Stomach smooth muscle (tissue), 2 donors: ENCODE results near the gene AP1G2.
"Not testable (repeated sequence)": the region's sequence is repeated elsewhere in the genome, so short reads cannot be mapped to it uniquely, and the experiment has no call there.

Experiments
- H3K27ac ChIP-seq: one replicate; pipeline ENCODE4 v1.7.0; 2013; ENCODE audit warnings: mild to moderate bottlenecking, low read length, inconsistent platforms
- H3K27me3 ChIP-seq, 2 donors: one replicate each; pipeline ENCODE4 v1.7.0; 2013; ENCODE audit warnings: low read length in 2 of 2; ENCODE audit not compliant: insufficient read depth in 2 of 2, control insufficient read depth in 1 of 2
- H3K36me3 ChIP-seq, 2 donors: one replicate each; pipeline ENCODE4 v1.7.0; 2013; ENCODE audit warnings: low read length in 2 of 2; ENCODE audit not compliant: control insufficient read depth in 2 of 2, insufficient read depth in 2 of 2
- H3K4me1 ChIP-seq: one replicate; pipeline ENCODE4 v1.7.0; 2013; ENCODE audit warnings: low read length; ENCODE audit not compliant: control insufficient read depth, insufficient read depth
- H3K4me3 ChIP-seq, 2 donors: one replicate each; pipeline ENCODE4 v1.7.0; 2013; ENCODE audit warnings: low read length in 2 of 2
- H3K9ac ChIP-seq, 2 donors: one replicate each; pipeline ENCODE4 v1.7.0; 2013; ENCODE audit warnings: low read length in 2 of 2, mild to moderate bottlenecking in 1 of 2
- H3K9me3 ChIP-seq, 2 donors: one replicate each; pipeline ENCODE4 v1.7.0; 2013; ENCODE audit warnings: low read length in 2 of 2; ENCODE audit not compliant: control insufficient read depth in 2 of 2
- donor health status: healthy.
- donor health status: Pancreatic carcinoma.

AP1G2 gene

DNA sequence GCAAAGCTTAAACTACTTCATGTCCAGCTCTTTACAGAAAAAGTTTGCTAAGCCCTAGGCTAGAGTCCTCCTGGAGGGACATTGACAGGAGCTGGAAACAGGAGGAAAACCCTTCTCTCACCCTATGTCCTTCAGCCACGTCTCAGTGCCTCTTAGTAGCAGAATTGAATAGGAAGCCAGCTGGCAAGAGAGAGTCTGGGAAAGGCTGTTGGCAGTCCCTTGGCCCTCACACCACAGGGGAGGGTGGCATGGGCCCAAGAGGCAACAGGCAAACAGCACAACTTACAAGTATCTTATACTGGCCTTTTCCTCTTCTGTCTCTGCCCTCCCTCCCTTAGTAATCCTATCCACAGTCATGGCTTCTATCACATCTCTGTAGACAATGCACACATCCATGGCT, 40.9 kb upstream of the AP1G2 start:
- H3K4me3 ChIP-seq, result no peak overlapping the region
- no peak overlapping the region for H3K27ac ChIP-seq
- no peaks in the 10 kb centered on the region for H3K4me1 ChIP-seq
- H3K36me3 ChIP-seq, result no peaks in the 10 kb centered on the region
- H3K27me3 ChIP-seq, result peaks cover 0 to 9% of the 10 kb centered on the region in 2 donors
- H3K9me3 ChIP-seq, result no peaks in the 10 kb centered on the region
- no peak overlapping the region for H3K9ac ChIP-seq

DNA sequence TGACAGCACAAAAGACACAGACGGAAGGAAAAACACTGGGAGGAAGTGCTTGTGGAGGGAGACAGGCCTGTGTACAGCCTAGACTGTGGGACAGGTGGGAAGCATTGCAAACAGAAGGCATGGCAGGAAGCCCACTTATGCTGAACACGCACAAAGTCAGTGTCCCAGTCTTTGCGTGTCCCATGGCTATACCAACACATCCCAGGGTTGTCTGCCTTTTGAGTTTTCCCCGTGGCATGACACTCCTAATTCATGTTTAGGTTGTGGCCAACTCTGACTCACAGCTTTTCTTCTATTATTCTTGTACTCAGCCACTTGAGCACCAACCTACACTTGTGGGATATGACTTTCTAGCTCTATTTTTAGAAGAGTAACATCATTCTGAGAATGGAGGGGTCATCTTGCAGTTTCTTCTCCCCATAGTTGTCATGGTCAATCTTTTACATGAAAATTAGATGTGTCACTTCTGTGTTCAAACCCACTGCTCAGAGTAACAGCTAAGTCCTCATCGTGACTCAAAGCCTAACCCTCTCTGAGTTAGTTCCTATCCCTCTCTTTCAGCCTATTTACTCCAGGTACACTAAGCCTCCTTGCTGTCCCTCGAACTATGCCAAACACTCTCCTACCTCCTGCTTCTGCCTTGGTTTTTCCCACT, 38.5 kb upstream of the AP1G2 start:
- H3K27ac ChIP-seq, result no peak overlapping the region
- no peaks in the 10 kb centered on the region for H3K9me3 ChIP-seq
- no peaks in the 10 kb centered on the region for H3K36me3 ChIP-seq
- H3K4me3 ChIP-seq, result no peak overlapping the region
- H3K9ac ChIP-seq, result no peak overlapping the region
- peaks cover 0 to 6% of the 10 kb centered on the region in 2 donors for H3K27me3 ChIP-seq
- H3K4me1 ChIP-seq, result no peaks in the 10 kb centered on the region

DNA sequence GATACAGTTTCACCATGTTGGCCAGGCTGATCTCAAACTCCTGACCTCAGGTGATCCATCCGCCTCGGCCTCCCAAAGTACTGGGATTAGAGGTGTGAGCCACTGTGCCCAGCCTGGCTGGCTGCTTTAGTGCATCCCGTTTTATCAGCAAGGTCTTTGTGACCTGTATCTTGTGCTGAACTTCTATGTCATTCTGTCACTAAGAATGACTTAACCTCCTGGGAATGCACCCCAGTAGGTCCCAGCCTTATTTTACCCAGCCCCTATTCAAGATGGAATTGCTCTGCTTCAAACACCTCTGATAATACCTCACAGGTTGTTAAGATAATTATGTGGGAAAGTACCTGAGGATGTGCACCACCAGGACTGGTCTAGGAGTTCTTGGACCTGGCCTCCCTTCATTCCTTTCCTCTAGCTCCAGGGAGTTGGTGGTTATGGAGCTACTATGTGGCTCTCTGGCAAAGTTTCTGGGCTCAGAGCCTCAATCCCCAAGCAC, 37.1 kb upstream of the AP1G2 start:
- no peak overlapping the region for H3K9ac ChIP-seq
- no peaks in the 10 kb centered on the region for H3K36me3 ChIP-seq
- H3K4me1 ChIP-seq, result no peaks in the 10 kb centered on the region
- peaks cover 3% of the 10 kb centered on the region in 2 donors for H3K27me3 ChIP-seq
- H3K27ac ChIP-seq, result no peak overlapping the region
- no peaks in the 10 kb centered on the region for H3K9me3 ChIP-seq
- H3K4me3 ChIP-seq, result no peak overlapping the region

DNA sequence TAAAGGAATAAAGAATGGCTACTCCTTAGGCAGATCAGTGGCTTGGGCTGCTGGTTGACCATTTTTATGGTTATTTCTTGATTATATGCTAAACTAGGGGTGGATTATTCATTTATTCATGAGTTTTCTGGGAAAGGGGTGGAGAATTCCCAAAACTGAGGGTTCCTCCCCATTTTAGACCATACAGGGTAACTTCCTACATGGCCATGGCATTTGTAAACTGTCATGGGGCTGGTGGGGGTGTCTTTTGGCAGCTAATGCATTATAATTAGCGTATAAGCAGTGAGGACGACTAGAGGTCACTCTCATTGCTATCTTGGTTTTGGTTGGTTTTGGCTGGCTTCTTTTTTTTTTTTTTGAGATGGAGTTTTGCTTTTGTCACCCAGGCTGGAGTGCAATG, 36.6 kb upstream of the AP1G2 start:
- Histone ChIP-seq H3K4me3 (no peak overlapping the region), H3K4me1 (no peaks in the 10 kb centered on the region), H3K9me3 (no peaks in the 10 kb centered on the region), H3K27ac (no peak overlapping the region), H3K27me3 (peaks cover 3% of the 10 kb centered on the region in 2 donors), H3K36me3 (no peaks in the 10 kb centered on the region), H3K9ac (no peak overlapping the region)

DNA sequence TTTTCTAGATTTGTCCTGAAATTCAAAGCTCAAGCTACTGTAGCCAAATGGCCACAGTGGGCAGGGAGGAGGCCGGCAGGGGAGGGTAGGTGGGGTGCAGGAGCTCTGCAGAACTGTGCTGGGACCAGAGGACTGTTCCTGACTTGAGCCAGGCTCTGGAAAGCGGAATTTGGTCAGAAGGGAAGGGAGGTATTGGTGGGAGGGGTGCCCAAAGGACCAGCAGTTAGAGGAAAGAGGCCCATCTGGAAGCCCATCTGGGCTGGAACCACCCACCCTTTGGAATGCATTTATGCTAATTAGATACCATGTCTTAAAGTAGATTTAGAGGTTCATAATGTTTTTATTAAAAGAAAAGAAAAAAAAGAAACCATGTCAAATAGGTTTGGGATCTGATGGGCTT, 35.5 kb upstream of the AP1G2 start:
- H3K27ac ChIP-seq, result no peak overlapping the region
- no peak overlapping the region for H3K4me3 ChIP-seq
- no peaks in the 10 kb centered on the region for H3K4me1 ChIP-seq
- H3K9me3 ChIP-seq, result no peaks in the 10 kb centered on the region
- H3K27me3 ChIP-seq, result peaks cover 3% of the 10 kb centered on the region in 2 donors
- no peaks in the 10 kb centered on the region for H3K36me3 ChIP-seq
- H3K9ac ChIP-seq, result no peak overlapping the region

DNA sequence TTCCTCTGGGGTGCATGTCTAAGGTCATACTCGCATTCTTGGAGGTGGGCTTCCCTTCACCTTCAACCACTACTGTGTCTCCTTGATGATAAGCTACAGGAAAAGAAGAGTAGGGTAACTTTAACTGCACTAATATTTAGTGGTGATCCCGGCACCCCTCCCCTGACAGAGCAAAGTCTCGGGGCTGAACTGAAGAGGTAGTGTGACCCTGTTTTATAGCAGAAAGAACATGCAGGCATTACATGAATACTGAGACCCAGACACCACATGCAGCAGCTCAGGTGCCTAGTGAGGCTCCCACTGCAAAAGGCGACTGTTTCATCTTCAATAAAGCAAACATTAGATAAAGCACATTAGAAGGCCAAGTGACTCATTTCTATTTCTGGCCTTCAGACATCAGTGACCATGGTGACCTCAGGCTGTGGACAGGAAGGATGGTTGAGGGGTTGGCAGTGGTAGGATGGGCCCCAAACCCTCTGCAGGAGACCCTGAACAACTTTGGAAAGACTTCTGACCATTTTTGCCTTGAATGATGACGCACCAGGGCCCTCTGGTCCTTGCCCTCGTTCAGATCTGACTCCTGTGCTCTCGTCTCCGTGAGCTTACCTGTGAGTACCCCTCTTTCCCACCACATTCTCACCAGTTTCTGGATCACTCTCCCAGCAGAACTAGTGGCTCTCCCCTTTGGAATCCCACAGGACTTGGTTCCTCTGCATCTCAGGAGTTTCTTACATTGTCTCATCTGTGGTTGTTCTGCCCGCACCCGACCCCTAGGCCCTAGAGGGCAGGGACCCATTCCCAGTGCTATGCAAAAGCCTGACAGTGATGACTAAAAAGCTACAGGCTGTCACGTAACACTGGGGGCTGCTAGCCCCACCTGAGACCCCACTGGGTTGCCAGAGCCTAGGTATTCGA, 34.8 kb upstream of the AP1G2 start:
- H3K9ac ChIP-seq, result no peak overlapping the region
- no peaks in the 10 kb centered on the region for H3K4me1 ChIP-seq
- no peak overlapping the region for H3K4me3 ChIP-seq
- no peak overlapping the region for H3K27ac ChIP-seq
- no peaks in the 10 kb centered on the region for H3K36me3 ChIP-seq
- H3K27me3 ChIP-seq, result peaks cover 3% of the 10 kb centered on the region in 2 donors
- H3K9me3 ChIP-seq, result no peaks in the 10 kb centered on the region

DNA sequence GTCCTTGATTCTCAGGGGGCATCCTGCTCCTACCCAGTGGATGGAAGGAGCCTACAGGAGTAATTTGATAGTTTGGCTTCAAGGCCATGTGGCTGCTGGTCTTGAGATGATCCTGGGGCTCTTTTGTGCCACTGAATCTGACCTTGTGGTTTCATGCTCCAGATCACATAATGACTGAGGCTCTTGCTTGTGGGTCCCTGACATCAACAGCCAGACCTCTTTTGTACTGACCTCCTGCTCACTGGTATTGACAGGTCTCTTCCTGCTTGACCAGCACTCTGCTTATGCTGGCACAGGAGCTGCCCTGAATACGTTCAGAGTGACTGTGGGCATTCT, 34.2 kb upstream of the AP1G2 start:
- Histone ChIP-seq H3K27me3 (peaks cover 2 to 3% of the 10 kb centered on the region in 2 donors), H3K4me3 (no peak overlapping the region), H3K9me3 (no peaks in the 10 kb centered on the region), H3K4me1 (no peaks in the 10 kb centered on the region), H3K9ac (no peak overlapping the region), H3K27ac (no peak overlapping the region), H3K36me3 (no peaks in the 10 kb centered on the region)

DNA sequence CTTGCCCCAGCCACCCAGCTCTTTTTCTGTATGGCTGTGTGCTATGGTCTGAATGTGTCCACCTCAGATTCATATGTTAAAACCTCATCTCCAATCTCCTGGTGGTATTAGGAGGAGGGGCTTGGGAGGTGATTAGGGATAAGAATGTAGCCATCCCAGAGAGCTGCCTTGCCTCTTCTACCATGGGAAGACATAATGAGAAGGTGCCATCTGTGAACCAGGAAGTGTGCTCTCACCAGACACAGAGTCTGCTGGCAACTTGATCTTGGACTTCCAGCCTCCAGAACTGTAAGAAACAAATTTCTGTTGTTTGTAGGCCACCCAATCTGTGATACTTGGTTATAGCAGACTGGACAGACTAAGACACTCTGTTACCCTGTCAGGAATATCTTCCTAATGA, 33.8 kb upstream of the AP1G2 start:
- Histone ChIP-seq H3K4me3 (no peak overlapping the region), H3K27ac (no peak overlapping the region)

DNA sequence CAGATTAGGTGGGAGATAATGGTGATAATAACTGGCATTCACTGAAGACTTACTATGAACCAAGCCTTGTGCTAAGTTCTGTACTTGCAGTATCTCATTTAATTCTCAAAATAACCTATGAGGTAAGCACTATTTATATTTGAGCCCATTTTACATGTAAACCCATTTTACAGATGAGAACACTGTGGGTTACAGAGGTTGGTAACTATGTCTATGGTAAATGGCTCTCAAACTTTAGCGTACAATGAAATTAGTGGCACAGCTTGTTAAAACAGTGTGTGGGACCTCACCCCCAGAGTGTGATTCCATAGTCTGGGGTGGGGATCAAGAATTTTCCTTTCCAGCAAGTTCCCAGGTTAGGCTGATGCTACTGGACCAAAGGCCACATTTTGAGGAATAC, 33.2 kb upstream of the AP1G2 start:
- Histone ChIP-seq H3K4me3 (no peak overlapping the region), H3K27ac (no peak overlapping the region), H3K36me3 (no peaks in the 10 kb centered on the region), H3K9ac (no peak overlapping the region), H3K4me1 (no peaks in the 10 kb centered on the region), H3K27me3 (peaks cover 2 to 3% of the 10 kb centered on the region in 2 donors), H3K9me3 (no peaks in the 10 kb centered on the region)

More for the DNA sequence above, 33.8 kb upstream of the AP1G2 start:
- Histone ChIP-seq H3K9me3 (no peaks in the 10 kb centered on the region), H3K9ac (no peak overlapping the region), H3K36me3 (no peaks in the 10 kb centered on the region), H3K27me3 (peaks cover 2 to 3% of the 10 kb centered on the region in 2 donors), H3K4me1 (no peaks in the 10 kb centered on the region)

DNA sequence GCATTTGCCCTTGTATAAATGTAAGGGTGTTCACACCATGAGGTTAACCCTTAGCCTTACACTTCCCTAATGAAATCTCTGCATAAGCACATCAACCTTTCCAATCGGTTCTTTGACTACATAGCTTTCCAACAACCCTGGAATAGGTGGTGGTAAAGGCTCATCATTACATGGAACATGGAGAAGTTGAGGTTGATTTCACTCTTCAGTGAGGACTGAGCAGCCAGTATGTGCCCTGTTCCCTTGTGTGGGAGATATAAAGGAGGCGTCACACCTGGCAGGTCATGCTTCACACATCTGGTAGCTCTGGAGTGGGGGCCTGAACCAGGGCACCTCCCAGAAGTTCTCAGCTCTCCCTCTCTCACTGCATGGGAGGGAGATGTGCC, 32.7 kb upstream of the AP1G2 start:
- no peak overlapping the region for H3K27ac ChIP-seq

DNA sequence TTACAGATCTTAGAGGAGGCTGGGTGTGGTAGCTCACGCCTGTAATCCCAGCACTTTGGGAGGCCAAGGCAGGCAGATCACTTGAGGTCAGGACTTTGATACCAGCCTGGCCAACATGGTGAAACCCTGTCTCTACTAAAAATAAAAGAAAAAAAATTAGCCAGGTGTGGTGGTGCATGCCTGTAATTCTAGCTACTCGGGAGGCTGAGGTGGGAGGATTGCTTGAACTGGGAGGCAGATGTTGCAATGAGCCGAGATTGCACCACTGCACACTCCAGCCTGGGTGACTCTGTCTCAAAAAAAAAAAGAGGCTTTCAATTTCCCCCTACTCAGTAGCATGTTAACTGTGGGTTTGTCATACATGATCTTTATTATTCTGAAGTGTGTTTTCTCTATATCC, 26.6 kb upstream of the AP1G2 start:
- H3K4me1 ChIP-seq, H3K9me3 ChIP-seq, H3K9ac ChIP-seq, H3K27me3 ChIP-seq, H3K36me3 ChIP-seq, H3K4me3 ChIP-seq, H3K27ac ChIP-seq: not testable (repeated sequence)

More for the DNA sequence above, 32.7 kb upstream of the AP1G2 start:
- Histone ChIP-seq H3K4me3 (no peak overlapping the region), H3K4me1 (no peaks in the 10 kb centered on the region), H3K9ac (no peak overlapping the region), H3K27me3 (peaks cover 2 to 3% of the 10 kb centered on the region in 2 donors), H3K9me3 (no peaks in the 10 kb centered on the region), H3K36me3 (no peaks in the 10 kb centered on the region)
